ENCODE measurements around the gene HCFC1R1.

The HCFC1R1 gene

GRCh38 chr16:3045758-3046640 is 22.3 kb upstream of the HCFC1R1 start, which contains the start of gene MMP25:
MMP25 (plus strand) TSS chr16:3046561; CDS start chr16:3046918, 357 bp downstream.
- Histone ChIP-seq H3K4me3 (ENCODE audit: low read length) (peak within 1 kb of the TSS; percentile 56), H3K27me3 (replicated peaks; ENCODE audit: control insufficient read depth, insufficient read depth, low read length) (peaks cover 52% of the 10 kb centered on the region), H3K4me1 (ENCODE audit: control insufficient read depth, insufficient read depth, low read length) (peaks cover 2% of the 10 kb centered on the region), H3K9me3 (ENCODE audit: control insufficient read depth, low read length) (no peaks in the 10 kb centered on the region), H3K36me3 (ENCODE audit: control insufficient read depth, insufficient read depth, low read length, severe bottlenecking) (no peaks in the 10 kb centered on the region), H3K9ac (ENCODE audit: low read length) (no peak within 1 kb of the TSS)
- peak; percentile 30 for DNase-seq (ENCODE audit: low read depth)

GRCh38 chr16:3044708-3045107 is 21.0 kb upstream of the HCFC1R1 start:
- H3K9me3 ChIP-seq (ENCODE audit: control insufficient read depth, low read length) = no peaks in the 10 kb centered on the region
- no peak overlapping the region for H3K9ac ChIP-seq (ENCODE audit: low read length)
- H3K4me1 ChIP-seq (ENCODE audit: control insufficient read depth, insufficient read depth, low read length) = peaks cover 2% of the 10 kb centered on the region
- peaks cover 44% of the 10 kb centered on the region for H3K27me3 ChIP-seq (replicated peaks; ENCODE audit: control insufficient read depth, insufficient read depth, low read length)
- no peaks in the 10 kb centered on the region for H3K36me3 ChIP-seq (ENCODE audit: control insufficient read depth, insufficient read depth, low read length, severe bottlenecking)
- H3K4me3 ChIP-seq (ENCODE audit: low read length) = no peak overlapping the region
- no peak for DNase-seq (ENCODE audit: low read depth)

- no peak for DNase-seq (ENCODE audit: low read depth)
- peaks cover 2% of the 10 kb centered on the region for H3K4me1 ChIP-seq (ENCODE audit: control insufficient read depth, insufficient read depth, low read length)
- no peaks in the 10 kb centered on the region for H3K9me3 ChIP-seq (ENCODE audit: control insufficient read depth, low read length)
- H3K9ac ChIP-seq (ENCODE audit: low read length) = no peak overlapping the region
- no peaks in the 10 kb centered on the region for H3K36me3 ChIP-seq (ENCODE audit: control insufficient read depth, insufficient read depth, low read length, severe bottlenecking)
- H3K4me3 ChIP-seq (ENCODE audit: low read length) = no peak overlapping the region
- H3K27me3 ChIP-seq (replicated peaks; ENCODE audit: control insufficient read depth, insufficient read depth, low read length) = peaks cover 44% of the 10 kb centered on the region
These were observed 18.6 kb upstream of the HCFC1R1 start for GRCh38 chr16:3042376-3042775.

GRCh38 chr16:3038896-3039295 is 15.2 kb upstream of the HCFC1R1 start:
- Histone ChIP-seq H3K36me3 (ENCODE audit: control insufficient read depth, insufficient read depth, low read length, severe bottlenecking) (no peaks in the 10 kb centered on the region), H3K27me3 (replicated peaks; ENCODE audit: control insufficient read depth, insufficient read depth, low read length) (peaks cover 50% of the 10 kb centered on the region), H3K4me3 (ENCODE audit: low read length) (no peak overlapping the region), H3K4me1 (ENCODE audit: control insufficient read depth, insufficient read depth, low read length) (no peaks in the 10 kb centered on the region), H3K9me3 (ENCODE audit: control insufficient read depth, low read length) (no peaks in the 10 kb centered on the region), H3K9ac (ENCODE audit: low read length) (no peak overlapping the region)
- DNase-seq (ENCODE audit: low read depth) = no peak

GRCh38 chr16:3038256-3038655 is 14.5 kb upstream of the HCFC1R1 start:
- no peaks in the 10 kb centered on the region for H3K4me1 ChIP-seq (ENCODE audit: control insufficient read depth, insufficient read depth, low read length)
- no peaks in the 10 kb centered on the region for H3K36me3 ChIP-seq (ENCODE audit: control insufficient read depth, insufficient read depth, low read length, severe bottlenecking)
- H3K27me3 ChIP-seq (replicated peaks; ENCODE audit: control insufficient read depth, insufficient read depth, low read length) = peaks cover 52% of the 10 kb centered on the region
- DNase-seq (ENCODE audit: low read depth) = no peak
- no peak overlapping the region for H3K4me3 ChIP-seq (ENCODE audit: low read length)
- H3K9me3 ChIP-seq (ENCODE audit: control insufficient read depth, low read length) = no peaks in the 10 kb centered on the region
- H3K9ac ChIP-seq (ENCODE audit: low read length) = no peak overlapping the region

GRCh38 chr16:3036726-3037315 is 13.1 kb upstream of the HCFC1R1 start, which contains the start of gene BICDL2:
BICDL2 (minus strand) TSS chr16:3036944; CDS start chr16:3035496, 1,448 bp downstream.
- no peak for DNase-seq (ENCODE audit: low read depth)
- H3K27me3 ChIP-seq (replicated peaks; ENCODE audit: control insufficient read depth, insufficient read depth, low read length) = peaks cover 64% of the 10 kb centered on the region
- H3K9me3 ChIP-seq (ENCODE audit: control insufficient read depth, low read length) = no peaks in the 10 kb centered on the region
- H3K4me1 ChIP-seq (ENCODE audit: control insufficient read depth, insufficient read depth, low read length) = no peaks in the 10 kb centered on the region
- no peaks in the 10 kb centered on the region for H3K36me3 ChIP-seq (ENCODE audit: control insufficient read depth, insufficient read depth, low read length, severe bottlenecking)
- H3K4me3 ChIP-seq (ENCODE audit: low read length) = no peak within 1 kb of the TSS
- H3K9ac ChIP-seq (ENCODE audit: low read length) = no peak within 1 kb of the TSS

- H3K27me3 ChIP-seq (replicated peaks; ENCODE audit: control insufficient read depth, insufficient read depth, low read length) = peaks cover 64% of the 10 kb centered on the region
- no peak overlapping the region for H3K9ac ChIP-seq (ENCODE audit: low read length)
- H3K4me3 ChIP-seq (ENCODE audit: low read length) = no peak overlapping the region
- H3K36me3 ChIP-seq (ENCODE audit: control insufficient read depth, insufficient read depth, low read length, severe bottlenecking) = no peaks in the 10 kb centered on the region
- H3K9me3 ChIP-seq (ENCODE audit: control insufficient read depth, low read length) = no peaks in the 10 kb centered on the region
- H3K4me1 ChIP-seq (ENCODE audit: control insufficient read depth, insufficient read depth, low read length) = no peaks in the 10 kb centered on the region
- no peak for DNase-seq (ENCODE audit: low read depth)
These were observed 12.4 kb upstream of the HCFC1R1 start for GRCh38 chr16:3035972-3036725.

GRCh38 chr16:3035289-3035971 is 11.7 kb upstream of the HCFC1R1 start:
- H3K9ac ChIP-seq (ENCODE audit: low read length) = no peak overlapping the region
- H3K4me3 ChIP-seq (ENCODE audit: low read length) = no peak overlapping the region
- no peaks in the 10 kb centered on the region for H3K4me1 ChIP-seq (ENCODE audit: control insufficient read depth, insufficient read depth, low read length)
- no peaks in the 10 kb centered on the region for H3K36me3 ChIP-seq (ENCODE audit: control insufficient read depth, insufficient read depth, low read length, severe bottlenecking)
- H3K9me3 ChIP-seq (ENCODE audit: control insufficient read depth, low read length) = no peaks in the 10 kb centered on the region
- H3K27me3 ChIP-seq (replicated peaks; ENCODE audit: control insufficient read depth, insufficient read depth, low read length) = peaks cover 64% of the 10 kb centered on the region
- DNase-seq (ENCODE audit: low read depth) = no peak

- peaks cover 7% of the 10 kb centered on the region for H3K4me1 ChIP-seq (ENCODE audit: control insufficient read depth, insufficient read depth, low read length)
- no peak overlapping the region for H3K4me3 ChIP-seq (ENCODE audit: low read length)
- no peaks in the 10 kb centered on the region for H3K36me3 ChIP-seq (ENCODE audit: control insufficient read depth, insufficient read depth, low read length, severe bottlenecking)
- H3K27me3 ChIP-seq (replicated peaks; ENCODE audit: control insufficient read depth, insufficient read depth, low read length) = peaks cover 41% of the 10 kb centered on the region
- H3K9me3 ChIP-seq (ENCODE audit: control insufficient read depth, low read length) = no peaks in the 10 kb centered on the region
- DNase-seq (ENCODE audit: low read depth) = no peak
- no peak overlapping the region for H3K9ac ChIP-seq (ENCODE audit: low read length)
These were observed 8.9 kb upstream of the HCFC1R1 start for GRCh38 chr16:3032624-3033023.

GRCh38 chr16:3030222-3031212 is 6.8 kb upstream of the HCFC1R1 start:
- peaks cover 30% of the 10 kb centered on the region for H3K27me3 ChIP-seq (replicated peaks; ENCODE audit: control insufficient read depth, insufficient read depth, low read length)
- H3K9ac ChIP-seq (ENCODE audit: low read length) = no peak overlapping the region
- DNase-seq (ENCODE audit: low read depth) = no peak
- H3K4me1 ChIP-seq (ENCODE audit: control insufficient read depth, insufficient read depth, low read length) = peaks cover 7% of the 10 kb centered on the region
- peaks cover 18% of the 10 kb centered on the region for H3K36me3 ChIP-seq (ENCODE audit: control insufficient read depth, insufficient read depth, low read length, severe bottlenecking)
- H3K4me3 ChIP-seq (ENCODE audit: low read length) = no peak overlapping the region
- no peaks in the 10 kb centered on the region for H3K9me3 ChIP-seq (ENCODE audit: control insufficient read depth, low read length)

Data from adipocyte (in vitro differentiated cells).